SK-N-SH treated with all-trans-retinoic acid at 6 μM for 48 hours (cell line): Measurements from ENCODE around the gene CEP57.
"Not testable (repeated sequence)": the region's sequence is repeated elsewhere in the genome, so short reads cannot be mapped to it uniquely, and the experiment has no call there.

ENCODE experiments used
- ATAC-seq: fragments of 200-7000 bp; cut with Tn5 transposase; 3 replicates; pipeline ENCODE4 v1.9.1; 2020; ENCODE audit warnings: mild to moderate bottlenecking, moderate library complexity
- ARNTL ChIP-seq: fragments of 450-650 bp; formaldehyde crosslinking; IDR thresholded peaks from 2 replicates; pipeline ENCODE4 v1.5.0; 2020; ENCODE audit warnings: low read depth, mild to moderate bottlenecking, moderate library complexity, borderline replicate concordance
- BACH2 ChIP-seq: fragments of 250-450 bp; sonication (Bioruptor Pico); IDR thresholded peaks from 2 replicates; pipeline ENCODE4 v1.9.0; 2021; ENCODE audit warnings: mild to moderate bottlenecking, borderline replicate concordance
- CSDC2 ChIP-seq: fragments of 250-450 bp; sonication (Bioruptor Pico); IDR thresholded peaks from 2 replicates; pipeline ENCODE4 v1.5.0; 2020; ENCODE audit warnings: mild to moderate bottlenecking, moderate library complexity
- ESRRG ChIP-seq: fragments of 250-450 bp; sonication (Bioruptor Pico); IDR thresholded peaks from 2 replicates; pipeline ENCODE4 v1.6.1; 2021; ENCODE audit warnings: mild to moderate bottlenecking
- ISL1 ChIP-seq: fragments of 250-450 bp; sonication (Bioruptor Pico); IDR thresholded peaks from 2 replicates; pipeline ENCODE4 v2.1.2; 2022; ENCODE audit warnings: mild to moderate bottlenecking, moderate library complexity
- OSR1 ChIP-seq: fragments of 250-450 bp; sonication (Bioruptor Pico); IDR thresholded peaks from 2 replicates; pipeline ENCODE4 v1.8.0; 2022; ENCODE audit warnings: moderate library complexity, mild to moderate bottlenecking, inconsistent platforms
- PPARA ChIP-seq: fragments of 250-450 bp; sonication (Bioruptor Pico); IDR thresholded peaks from 2 replicates; pipeline ENCODE4 v1.5.0; 2020; ENCODE audit warnings: mild to moderate bottlenecking, borderline replicate concordance
- SNAI2 ChIP-seq: fragments of 250-450 bp; sonication (Bioruptor Pico); IDR thresholded peaks from 2 replicates; pipeline ENCODE4 v1.5.0; 2020; ENCODE audit warnings: mild to moderate bottlenecking, moderate library complexity
- TCF4 ChIP-seq: fragments of 250-450 bp; sonication (Bioruptor Pico); IDR thresholded peaks from 2 replicates; pipeline ENCODE4 v1.8.0; 2021; ENCODE audit warnings: mild to moderate bottlenecking, moderate library complexity, borderline replicate concordance
- TOX ChIP-seq: fragments of 250-450 bp; sonication (Bioruptor Pico); IDR thresholded peaks from 2 replicates; pipeline ENCODE4 v1.8.0; 2021; ENCODE audit warnings: mild to moderate bottlenecking, moderate library complexity, borderline replicate concordance
- ZNF565 ChIP-seq: fragments of 450-650 bp; formaldehyde crosslinking; conservative IDR thresholded peaks from 2 replicates; pipeline ENCODE4 v1.5.0; 2020; ENCODE audit warnings: low read depth, mild to moderate bottlenecking, moderate library complexity
- ZNF70 ChIP-seq: fragments of 450-650 bp; formaldehyde crosslinking; IDR thresholded peaks from 2 replicates; pipeline ENCODE4 v1.5.0; 2020; ENCODE audit warnings: mild to moderate bottlenecking, moderate library complexity
- ZNF8 ChIP-seq: fragments of 450-650 bp; formaldehyde crosslinking; IDR thresholded peaks from 2 replicates; pipeline ENCODE4 v1.5.0; 2020; ENCODE audit warnings: mild to moderate bottlenecking, moderate library complexity
- TF ChIP-seq, protein P1 (sequence below): fragments of 250-450 bp; sonication (Bioruptor Pico); IDR thresholded peaks from 2 replicates; pipeline ENCODE4 v1.5.0; 2020; ENCODE audit warnings: mild to moderate bottlenecking, moderate library complexity
- TF ChIP-seq, protein P2 (sequence below): fragments of 250-450 bp; sonication (Bioruptor Pico); IDR thresholded peaks from 2 replicates; pipeline ENCODE4 v1.8.0; 2021; ENCODE audit warnings: low read depth, mild to moderate bottlenecking, moderate library complexity, borderline replicate concordance
- TF ChIP-seq, protein P3 (sequence below): fragments of 250-450 bp; sonication (Bioruptor Pico); IDR thresholded peaks from 2 replicates; pipeline ENCODE4 v1.5.1; 2021; ENCODE audit warnings: mild to moderate bottlenecking, moderate library complexity
- TF ChIP-seq, protein P4 (sequence below): fragments of 250-450 bp; sonication (Bioruptor Pico); IDR thresholded peaks from 2 replicates; pipeline ENCODE4 v1.5.1; 2020; ENCODE audit warnings: low read depth, mild to moderate bottlenecking, moderate library complexity

CEP57 gene

DNA sequence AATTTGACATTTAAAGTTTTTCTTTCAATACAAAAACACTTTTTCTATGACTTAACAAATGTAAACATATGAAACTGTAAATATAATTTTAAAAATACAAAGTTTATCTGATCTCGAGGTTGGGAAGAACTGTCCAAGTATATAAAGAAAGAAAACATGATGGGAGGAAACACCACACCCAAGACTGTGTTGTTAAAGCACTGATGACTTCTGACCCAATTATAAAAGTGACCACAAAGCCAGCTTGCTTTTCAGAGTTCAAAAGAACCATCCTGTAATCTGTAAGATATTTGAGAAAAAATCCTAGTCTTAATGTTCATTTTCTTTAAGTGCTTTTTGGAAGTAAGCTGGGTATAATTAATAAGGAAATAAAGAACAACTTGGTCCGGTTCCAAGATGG is 15.6 kb downstream of the CEP57 start (continued):
- TF ChIP-seq ZNF565 (no peak), PPARA (no peak), SNAI2 (no peak), ISL1 (CRISPR knock-in tag) (no peak), CSDC2 (CRISPR knock-in tag) (no peak), ESRRG (no peak), BACH2 (CRISPR knock-in tag) (no peak)
- TF ChIP-seq, protein P1, sequence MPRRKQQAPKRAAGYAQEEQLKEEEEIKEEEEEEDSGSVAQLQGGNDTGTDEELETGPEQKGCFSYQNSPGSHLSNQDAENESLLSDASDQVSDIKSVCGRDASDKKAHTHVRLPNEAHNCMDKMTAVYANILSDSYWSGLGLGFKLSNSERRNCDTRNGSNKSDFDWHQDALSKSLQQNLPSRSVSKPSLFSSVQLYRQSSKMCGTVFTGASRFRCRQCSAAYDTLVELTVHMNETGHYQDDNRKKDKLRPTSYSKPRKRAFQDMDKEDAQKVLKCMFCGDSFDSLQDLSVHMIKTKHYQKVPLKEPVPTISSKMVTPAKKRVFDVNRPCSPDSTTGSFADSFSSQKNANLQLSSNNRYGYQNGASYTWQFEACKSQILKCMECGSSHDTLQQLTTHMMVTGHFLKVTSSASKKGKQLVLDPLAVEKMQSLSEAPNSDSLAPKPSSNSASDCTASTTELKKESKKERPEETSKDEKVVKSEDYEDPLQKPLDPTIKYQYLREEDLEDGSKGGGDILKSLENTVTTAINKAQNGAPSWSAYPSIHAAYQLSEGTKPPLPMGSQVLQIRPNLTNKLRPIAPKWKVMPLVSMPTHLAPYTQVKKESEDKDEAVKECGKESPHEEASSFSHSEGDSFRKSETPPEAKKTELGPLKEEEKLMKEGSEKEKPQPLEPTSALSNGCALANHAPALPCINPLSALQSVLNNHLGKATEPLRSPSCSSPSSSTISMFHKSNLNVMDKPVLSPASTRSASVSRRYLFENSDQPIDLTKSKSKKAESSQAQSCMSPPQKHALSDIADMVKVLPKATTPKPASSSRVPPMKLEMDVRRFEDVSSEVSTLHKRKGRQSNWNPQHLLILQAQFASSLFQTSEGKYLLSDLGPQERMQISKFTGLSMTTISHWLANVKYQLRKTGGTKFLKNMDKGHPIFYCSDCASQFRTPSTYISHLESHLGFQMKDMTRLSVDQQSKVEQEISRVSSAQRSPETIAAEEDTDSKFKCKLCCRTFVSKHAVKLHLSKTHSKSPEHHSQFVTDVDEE (CRISPR knock-in tag), result no peak

DNA sequence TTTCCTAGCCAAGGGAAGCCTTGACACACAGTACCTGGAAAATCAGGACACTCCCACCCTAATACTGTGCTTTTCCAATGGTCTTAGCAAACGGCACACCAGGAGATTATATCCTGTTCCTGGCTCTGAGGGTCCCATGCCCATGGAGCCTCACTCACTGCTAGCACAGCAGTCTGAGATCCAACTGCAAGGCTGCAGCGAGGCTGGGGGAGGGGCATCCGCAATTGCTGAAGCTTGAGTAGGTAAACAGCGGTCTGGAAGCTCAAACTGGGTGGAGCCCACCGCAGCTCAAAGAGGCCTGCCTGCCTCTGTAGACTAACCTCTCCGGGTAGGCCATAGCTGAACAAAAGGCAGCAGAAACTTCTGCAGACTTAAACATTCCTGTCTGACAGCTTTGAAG is 16.2 kb downstream of the CEP57 start:
- not testable (repeated sequence) for ATAC-seq

DNA sequence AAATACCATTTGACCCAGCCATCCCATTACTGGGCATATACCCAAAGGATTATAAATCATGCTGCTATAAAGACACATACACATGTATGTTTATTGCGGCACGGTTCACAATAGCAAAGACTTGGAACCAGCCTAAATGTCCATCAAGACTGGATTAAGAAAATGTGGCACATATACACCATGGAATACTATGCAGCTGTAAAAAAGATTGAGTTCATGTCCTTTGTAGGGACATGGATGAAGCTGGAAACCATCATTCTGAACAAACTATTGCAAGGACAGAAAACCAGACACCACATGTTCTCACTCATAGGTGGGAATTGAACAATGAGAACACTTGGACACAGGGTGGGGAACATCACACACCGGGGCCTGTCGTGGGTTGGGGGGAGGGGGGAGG is 20.8 kb downstream of the CEP57 start:
- ATAC-seq, result not testable (repeated sequence)

DNA sequence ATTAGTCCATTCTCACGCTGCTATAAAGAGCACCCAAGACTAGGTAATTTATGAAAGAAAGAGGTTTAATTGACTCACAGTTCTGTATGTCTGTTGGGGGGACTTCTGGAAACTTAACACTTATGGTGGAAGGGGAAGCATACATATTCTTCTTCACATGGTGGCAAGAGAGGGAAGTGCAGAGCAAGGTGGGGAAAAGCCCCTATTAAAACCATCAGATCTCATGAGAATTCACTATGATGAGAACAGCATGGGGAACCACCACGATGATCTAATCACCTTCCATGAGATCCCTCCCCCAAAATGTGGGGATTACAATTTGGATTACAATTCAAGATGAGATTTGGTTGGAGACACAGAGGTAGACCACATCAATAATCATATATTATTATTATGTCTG is 25.7 kb downstream of the CEP57 start:
- TF ChIP-seq BACH2 (CRISPR knock-in tag), result no peak
- TF ChIP-seq, protein P2, sequence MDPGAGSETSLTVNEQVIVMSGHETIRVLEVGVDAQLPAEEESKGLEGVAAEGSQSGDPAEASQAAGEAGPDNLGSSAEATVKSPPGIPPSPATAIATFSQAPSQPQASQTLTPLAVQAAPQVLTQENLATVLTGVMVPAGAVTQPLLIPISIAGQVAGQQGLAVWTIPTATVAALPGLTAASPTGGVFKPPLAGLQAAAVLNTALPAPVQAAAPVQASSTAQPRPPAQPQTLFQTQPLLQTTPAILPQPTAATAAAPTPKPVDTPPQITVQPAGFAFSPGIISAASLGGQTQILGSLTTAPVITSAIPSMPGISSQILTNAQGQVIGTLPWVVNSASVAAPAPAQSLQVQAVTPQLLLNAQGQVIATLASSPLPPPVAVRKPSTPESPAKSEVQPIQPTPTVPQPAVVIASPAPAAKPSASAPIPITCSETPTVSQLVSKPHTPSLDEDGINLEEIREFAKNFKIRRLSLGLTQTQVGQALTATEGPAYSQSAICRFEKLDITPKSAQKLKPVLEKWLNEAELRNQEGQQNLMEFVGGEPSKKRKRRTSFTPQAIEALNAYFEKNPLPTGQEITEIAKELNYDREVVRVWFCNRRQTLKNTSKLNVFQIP (CRISPR knock-in tag), result no peak
- no peak for TF ChIP-seq ISL1 (CRISPR knock-in tag)
- TF ChIP-seq, protein P3, sequence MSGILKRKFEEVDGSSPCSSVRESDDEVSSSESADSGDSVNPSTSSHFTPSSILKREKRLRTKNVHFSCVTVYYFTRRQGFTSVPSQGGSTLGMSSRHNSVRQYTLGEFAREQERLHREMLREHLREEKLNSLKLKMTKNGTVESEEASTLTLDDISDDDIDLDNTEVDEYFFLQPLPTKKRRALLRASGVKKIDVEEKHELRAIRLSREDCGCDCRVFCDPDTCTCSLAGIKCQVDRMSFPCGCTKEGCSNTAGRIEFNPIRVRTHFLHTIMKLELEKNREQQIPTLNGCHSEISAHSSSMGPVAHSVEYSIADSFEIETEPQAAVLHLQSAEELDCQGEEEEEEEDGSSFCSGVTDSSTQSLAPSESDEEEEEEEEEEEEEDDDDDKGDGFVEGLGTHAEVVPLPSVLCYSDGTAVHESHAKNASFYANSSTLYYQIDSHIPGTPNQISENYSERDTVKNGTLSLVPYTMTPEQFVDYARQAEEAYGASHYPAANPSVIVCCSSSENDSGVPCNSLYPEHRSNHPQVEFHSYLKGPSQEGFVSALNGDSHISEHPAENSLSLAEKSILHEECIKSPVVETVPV (CRISPR knock-in tag), result no peak
- TF ChIP-seq OSR1 (CRISPR knock-in tag), result no peak
- no peak for TF ChIP-seq TOX (CRISPR knock-in tag)
- TF ChIP-seq ZNF70 (CRISPR knock-in tag), result no peak
- TF ChIP-seq, protein P4, sequence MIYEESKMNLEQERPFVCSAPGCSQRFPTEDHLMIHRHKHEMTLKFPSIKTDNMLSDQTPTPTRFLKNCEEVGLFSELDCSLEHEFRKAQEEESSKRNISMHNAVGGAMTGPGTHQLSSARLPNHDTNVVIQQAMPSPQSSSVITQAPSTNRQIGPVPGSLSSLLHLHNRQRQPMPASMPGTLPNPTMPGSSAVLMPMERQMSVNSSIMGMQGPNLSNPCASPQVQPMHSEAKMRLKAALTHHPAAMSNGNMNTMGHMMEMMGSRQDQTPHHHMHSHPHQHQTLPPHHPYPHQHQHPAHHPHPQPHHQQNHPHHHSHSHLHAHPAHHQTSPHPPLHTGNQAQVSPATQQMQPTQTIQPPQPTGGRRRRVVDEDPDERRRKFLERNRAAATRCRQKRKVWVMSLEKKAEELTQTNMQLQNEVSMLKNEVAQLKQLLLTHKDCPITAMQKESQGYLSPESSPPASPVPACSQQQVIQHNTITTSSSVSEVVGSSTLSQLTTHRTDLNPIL, result no peak
- no peak for TF ChIP-seq ARNTL (CRISPR knock-in tag)
- TF ChIP-seq ZNF565, result no peak
- no peak for TF ChIP-seq PPARA

DNA sequence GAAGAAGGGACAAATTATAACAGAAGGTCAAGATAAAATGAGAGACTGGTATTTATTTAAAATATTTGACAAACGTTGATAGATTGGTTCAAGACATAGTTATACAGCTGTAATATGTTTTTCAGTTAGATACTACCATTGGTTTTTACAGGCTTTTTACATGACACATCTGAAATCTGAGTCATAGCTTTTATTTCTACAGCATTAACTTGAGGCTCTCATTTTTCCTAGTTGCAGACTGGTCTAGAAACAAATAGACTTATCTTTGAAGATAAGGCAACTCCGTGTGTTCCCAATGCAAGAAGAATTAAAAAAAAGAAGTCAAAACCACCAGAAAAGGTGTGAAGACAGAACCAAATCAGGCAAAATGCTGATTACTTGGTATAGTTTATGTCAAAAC is 31.3 kb downstream of the CEP57 start:
- TF ChIP-seq ZNF8 (CRISPR knock-in tag) (no peak), TCF4 (CRISPR knock-in tag) (no peak), ISL1 (CRISPR knock-in tag) (no peak), ESRRG (no peak), ZNF565 (no peak), ZNF70 (CRISPR knock-in tag) (no peak), PPARA (no peak)
- peak; percentile 75 for ATAC-seq

More for the DNA sequence above, 25.7 kb downstream of the CEP57 start:
- ATAC-seq, result no peak

DNA sequence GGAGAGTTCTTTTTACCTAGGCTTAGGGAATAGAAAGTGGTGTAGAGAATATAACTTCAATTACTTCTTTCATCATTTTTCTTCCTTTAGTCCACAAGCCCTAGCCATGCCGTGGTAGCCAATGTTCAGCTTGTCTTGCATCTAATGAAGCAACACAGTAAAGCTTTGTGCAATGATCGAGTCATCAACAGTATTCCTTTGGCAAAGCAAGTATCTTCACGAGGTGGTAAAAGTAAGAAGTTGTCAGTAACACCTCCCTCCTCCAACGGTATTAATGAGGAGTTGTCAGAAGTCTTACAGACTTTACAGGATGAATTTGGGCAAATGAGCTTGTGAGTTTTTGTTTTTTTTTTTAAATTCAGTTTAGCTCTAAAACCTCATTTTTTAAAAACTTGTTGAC is 37.4 kb downstream of the CEP57 start:
- no peak for ATAC-seq
- no peak for TF ChIP-seq ZNF565
- no peak for TF ChIP-seq ESRRG
- no peak for TF ChIP-seq TCF4 (CRISPR knock-in tag)
- TF ChIP-seq ARNTL (CRISPR knock-in tag), result no peak
- TF ChIP-seq, protein P4, result no peak
- no peak for TF ChIP-seq TOX (CRISPR knock-in tag)
